ENCODE data around the gene ANKS1A. TPM values are rescaled to one million over a fixed set of nuclear protein-coding genes. Genes with fewer than 3 reads are reported as not detected.

ANKS1A gene
- total RNA-seq, 2 donors from 2014 or later, result 34.9 to 36.4 TPM

GRCh38 chr6:35018746-35019145 lies 129.7 kb downstream of the ANKS1A start:
- Mint-ChIP-seq H3K4me1 (peaks cover 46% of the 10 kb centered on the region), H3K4me3 (no peak overlapping the region), H3K9me3 (no peaks in the 10 kb centered on the region), H3K27me3 (ENCODE audit: insufficient read depth) (no peaks in the 10 kb centered on the region), H3K36me3 (ENCODE audit: low read depth) (peaks cover 11% of the 10 kb centered on the region), H3K27ac (peak overlapping the region; percentile 24)
- H3K4me3 ChIP-seq (ENCODE audit: low read length), result no peak overlapping the region
- no peak for TF ChIP-seq CTCF (conservative IDR thresholded peaks at IDR 0.05)
- WGBS, 2 experiments (ENCODE audit: insufficient coverage in 1 of 2, insufficient read length in 1 of 2), result 89 to 95% methylated on average over 2 of the region's 2 CpGs
- no peak overlapping the region for H3K27ac ChIP-seq (ENCODE audit: low read depth, low read length)
- H3K4me1 ChIP-seq (ENCODE audit: control insufficient read depth, insufficient read depth, low read length), result peaks cover 15% of the 10 kb centered on the region
- no peak overlapping the region for H3K9ac ChIP-seq (ENCODE audit: extremely low read depth, low read length, poor library complexity, severe bottlenecking)
- H3K36me3 ChIP-seq (ENCODE audit: control insufficient read depth, insufficient read depth, low read length), result peaks cover 30% of the 10 kb centered on the region
- DNase-seq, result peak; percentile 14
- no peaks in the 10 kb centered on the region for H3K27me3 ChIP-seq (ENCODE audit: control insufficient read depth, insufficient read depth, low read length, poor library complexity, severe bottlenecking)
- H3K9me3 ChIP-seq (ENCODE audit: control insufficient read depth, low read length), result no peaks in the 10 kb centered on the region

- Histone ChIP-seq H3K9me3 (ENCODE audit: control insufficient read depth, low read length) (no peaks in the 10 kb centered on the region), H3K4me1 (ENCODE audit: control insufficient read depth, insufficient read depth, low read length) (peaks cover 17% of the 10 kb centered on the region), H3K27me3 (ENCODE audit: control insufficient read depth, insufficient read depth, low read length, poor library complexity, severe bottlenecking) (no peaks in the 10 kb centered on the region), H3K9ac (ENCODE audit: extremely low read depth, low read length, poor library complexity, severe bottlenecking) (no peak overlapping the region), H3K36me3 (ENCODE audit: control insufficient read depth, insufficient read depth, low read length) (peaks cover 27% of the 10 kb centered on the region), H3K27ac (ENCODE audit: low read depth, low read length) (no peak overlapping the region), H3K4me3 (ENCODE audit: low read length) (no peak overlapping the region)
- peaks cover 11% of the 10 kb centered on the region for H3K36me3 Mint-ChIP-seq (ENCODE audit: low read depth)
- H3K4me3 Mint-ChIP-seq, result no peak overlapping the region
- no peaks in the 10 kb centered on the region for H3K9me3 Mint-ChIP-seq
- TF ChIP-seq CTCF (conservative IDR thresholded peaks at IDR 0.05), result no peak
- peak overlapping the region; percentile 32 for H3K27ac Mint-ChIP-seq
- peaks cover 49% of the 10 kb centered on the region for H3K4me1 Mint-ChIP-seq
- H3K27me3 Mint-ChIP-seq (ENCODE audit: insufficient read depth), result no peaks in the 10 kb centered on the region
- WGBS, 2 experiments (ENCODE audit: insufficient coverage in 1 of 2, insufficient read length in 1 of 2), result 88% methylated on average over 1 of the region's 1 CpG; no CpG with 5 or more reads in 1 of the 2 experiments
- DNase-seq, result no peak
Measured at GRCh38 chr6:35019171-35019570, 130.1 kb downstream of the ANKS1A start.

GRCh38 chr6:35019831-35020230 lies 130.8 kb downstream of the ANKS1A start:
- no peak overlapping the region for H3K27ac ChIP-seq (ENCODE audit: low read depth, low read length)
- peaks cover 22% of the 10 kb centered on the region for H3K36me3 ChIP-seq (ENCODE audit: control insufficient read depth, insufficient read depth, low read length)
- WGBS, 2 experiments (ENCODE audit: insufficient coverage in 1 of 2, insufficient read length in 1 of 2), result 95 to 100% methylated on average over 2 to 4 of the region's 4 CpGs
- H3K9me3 Mint-ChIP-seq, result no peaks in the 10 kb centered on the region
- no peak overlapping the region for H3K4me3 ChIP-seq (ENCODE audit: low read length)
- H3K4me1 ChIP-seq (ENCODE audit: control insufficient read depth, insufficient read depth, low read length), result peaks cover 22% of the 10 kb centered on the region
- TF ChIP-seq CTCF (conservative IDR thresholded peaks at IDR 0.05), result no peak
- peaks cover 56% of the 10 kb centered on the region for H3K4me1 Mint-ChIP-seq
- no peak overlapping the region for H3K4me3 Mint-ChIP-seq
- peak; percentile 7 for DNase-seq
- H3K36me3 Mint-ChIP-seq (ENCODE audit: low read depth), result peaks cover 11% of the 10 kb centered on the region
- peak overlapping the region; percentile 32 for H3K27ac Mint-ChIP-seq
- no peak overlapping the region for H3K9ac ChIP-seq (ENCODE audit: extremely low read depth, low read length, poor library complexity, severe bottlenecking)
- H3K27me3 Mint-ChIP-seq (ENCODE audit: insufficient read depth), result no peaks in the 10 kb centered on the region
- H3K27me3 ChIP-seq (ENCODE audit: control insufficient read depth, insufficient read depth, low read length, poor library complexity, severe bottlenecking), result no peaks in the 10 kb centered on the region
- H3K9me3 ChIP-seq (ENCODE audit: control insufficient read depth, low read length), result no peaks in the 10 kb centered on the region

All from endodermal cell (in vitro differentiated cells).